ENCODE data around the gene AHNAK. TPM values are rescaled to one million over a fixed set of nuclear protein-coding genes. Genes with fewer than 3 reads are reported as not detected.

Gene AHNAK
- total RNA-seq, 4 donors from 2014 or later = 1,199 to 1,973 (median 1,368) TPM

- TF ChIP-seq CTCF (IDR thresholded peaks at IDR 0.05; ENCODE audit: low read depth) = no peak
Measured at GRCh38 chr11:62555464-62556107, 9.0 kb upstream of the AHNAK start.

GRCh38 chr11:62554387-62555167, 8.0 kb upstream of the AHNAK start:
- TF ChIP-seq CTCF (IDR thresholded peaks at IDR 0.05; ENCODE audit: low read depth) = no peak

- no peak for TF ChIP-seq CTCF (IDR thresholded peaks at IDR 0.05; ENCODE audit: low read depth)
Measured at GRCh38 chr11:62553839-62554361, 7.3 kb upstream of the AHNAK start.

- no peak for TF ChIP-seq CTCF (IDR thresholded peaks at IDR 0.05; ENCODE audit: low read depth)
Measured at GRCh38 chr11:62553080-62553838, 6.7 kb upstream of the AHNAK start.

- TF ChIP-seq CTCF (IDR thresholded peaks at IDR 0.05; ENCODE audit: low read depth) = no peak
Measured at GRCh38 chr11:62552485-62553079, 6.0 kb upstream of the AHNAK start.

GRCh38 chr11:62548545-62549335, 2.1 kb upstream of the AHNAK start:
- no peak for TF ChIP-seq CTCF (IDR thresholded peaks at IDR 0.05; ENCODE audit: low read depth)

Measured in subcutaneous adipose tissue (tissue), 4 donors.